Activated CD8-positive, alpha-beta memory T cell treated with anti-CD3 and anti-CD28 coated beads, Interleukin-2, amount 50 U/mL, for 24 hours (primary cell): Measurements from ENCODE around the gene SMAD3.

Source experiments
- DNase-seq: peaks from one replicate; pipeline ENCODE4 v3.0.0-alpha.2; 2020; ENCODE audit errors: extremely low read depth

Gene SMAD3

GRCh38 chr15:67096546-67097294 is 31.3 kb downstream of the SMAD3 start:
- DNase-seq = no peak

- no peak for DNase-seq
Measured at GRCh38 chr15:67097424-67097823, 32.0 kb downstream of the SMAD3 start.

- DNase-seq = no peak
Measured at GRCh38 chr15:67097930-67098740, 32.7 kb downstream of the SMAD3 start.

DNA sequence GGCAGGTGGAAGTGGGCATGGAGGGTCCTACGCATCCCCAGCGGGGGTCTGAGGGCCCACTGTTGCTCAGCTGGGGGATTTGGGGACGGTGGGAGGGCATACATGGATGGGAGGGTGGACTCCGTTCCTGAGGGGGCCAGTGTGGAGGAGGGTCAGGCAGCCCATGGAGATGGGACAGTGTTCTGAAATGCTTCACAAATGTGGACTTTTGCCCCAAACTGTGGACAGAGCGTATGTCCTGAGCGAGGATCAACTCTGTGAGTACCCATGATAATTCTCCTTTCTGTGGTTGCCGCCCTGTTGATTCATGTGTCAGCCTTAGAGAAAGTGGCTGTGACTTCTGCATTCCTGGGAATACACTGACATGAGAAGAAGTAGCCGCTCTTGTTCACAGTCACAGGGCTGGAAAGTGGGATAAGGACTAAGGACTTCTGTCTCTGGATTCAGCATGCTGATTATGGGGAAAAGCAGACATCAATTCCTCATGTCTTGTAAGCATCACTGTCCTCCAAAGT is 33.4 kb downstream of the SMAD3 start:
- DNase-seq = no peak

DNA sequence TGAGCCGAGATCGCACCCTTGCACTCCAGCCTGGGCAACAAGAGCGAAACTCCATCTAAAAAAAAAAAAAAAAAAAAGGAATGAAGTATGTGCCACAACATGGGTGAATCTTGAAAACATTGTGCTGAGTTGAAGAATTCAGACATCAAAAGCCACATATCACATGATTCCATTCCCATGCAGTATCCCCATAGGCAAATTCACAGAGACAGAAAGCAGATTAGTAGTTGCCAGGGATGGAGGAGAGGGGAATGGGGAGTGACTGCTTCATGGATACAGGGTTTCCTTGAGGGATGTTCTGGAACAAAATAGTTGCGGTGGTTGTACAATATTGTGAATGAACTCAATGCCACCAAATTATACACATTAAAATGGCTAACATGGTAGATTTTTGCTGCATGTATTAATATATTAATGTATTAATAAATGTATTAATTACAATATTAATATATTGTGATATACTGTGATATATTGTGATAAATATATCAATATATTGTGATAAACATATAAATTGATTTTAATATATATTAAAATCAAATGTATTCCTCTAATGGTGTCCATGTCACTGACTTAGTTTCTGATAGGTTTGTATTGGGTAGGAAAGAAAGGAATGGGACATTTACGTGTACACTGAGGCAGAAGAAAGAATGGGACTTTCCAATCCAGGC is 34.9 kb downstream of the SMAD3 start:
- DNase-seq = no peak

- no peak for DNase-seq
Measured at GRCh38 chr15:67100801-67101581, 35.6 kb downstream of the SMAD3 start.

DNA sequence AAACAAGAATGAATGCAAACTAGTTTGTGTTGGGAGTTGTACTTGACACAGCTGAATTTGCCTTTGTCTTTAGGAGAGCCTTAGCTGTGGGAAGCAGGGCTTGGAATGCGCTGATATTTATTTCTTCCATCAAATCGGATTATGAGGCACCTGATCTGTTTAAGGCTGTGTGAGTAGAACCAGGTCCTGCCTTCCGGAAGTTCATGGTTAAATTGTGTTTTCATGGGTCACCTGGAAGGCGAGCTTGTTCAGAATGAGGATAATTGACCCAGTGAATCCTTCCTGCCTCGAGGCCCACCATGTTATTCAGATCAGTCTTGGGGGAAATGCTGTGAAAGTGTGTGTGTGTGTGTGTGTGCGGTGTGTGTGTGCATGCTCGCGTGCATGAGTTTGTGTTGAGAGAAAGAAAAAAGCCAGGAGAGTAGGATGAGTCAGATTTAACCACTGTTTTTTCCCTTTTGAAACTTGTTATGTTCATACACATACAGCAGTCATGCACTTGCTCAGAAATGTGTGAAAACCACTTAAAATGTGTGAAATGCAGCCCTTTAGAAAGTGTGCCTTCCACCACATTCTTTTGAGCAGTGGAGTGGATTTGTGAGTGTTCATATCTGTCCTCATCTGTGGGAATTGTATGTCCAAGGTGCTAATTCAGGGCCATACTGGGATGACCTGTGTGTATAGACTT is 36.7 kb downstream of the SMAD3 start:
- no peak for DNase-seq

DNA sequence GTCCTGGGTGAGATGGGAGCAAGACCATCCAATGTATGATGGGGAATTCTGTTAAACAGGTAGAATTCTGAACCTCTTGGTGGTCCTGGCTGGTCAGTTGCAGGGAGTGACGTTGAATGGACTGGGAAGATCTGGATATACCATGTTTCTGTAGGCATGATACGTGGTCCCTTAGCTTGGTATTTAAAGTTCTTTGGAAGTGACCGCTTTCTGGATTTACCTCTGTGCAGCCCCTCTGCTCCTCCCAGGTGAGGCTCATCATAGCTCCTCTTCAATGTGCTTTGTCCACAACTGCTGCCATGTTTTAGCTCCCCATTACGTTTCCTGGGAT is 37.2 kb downstream of the SMAD3 start:
- no peak for DNase-seq

- no peak for DNase-seq
Measured at GRCh38 chr15:67103021-67103420, 37.6 kb downstream of the SMAD3 start.

GRCh38 chr15:67103432-67103831 is 38.0 kb downstream of the SMAD3 start:
- DNase-seq = no peak

DNA sequence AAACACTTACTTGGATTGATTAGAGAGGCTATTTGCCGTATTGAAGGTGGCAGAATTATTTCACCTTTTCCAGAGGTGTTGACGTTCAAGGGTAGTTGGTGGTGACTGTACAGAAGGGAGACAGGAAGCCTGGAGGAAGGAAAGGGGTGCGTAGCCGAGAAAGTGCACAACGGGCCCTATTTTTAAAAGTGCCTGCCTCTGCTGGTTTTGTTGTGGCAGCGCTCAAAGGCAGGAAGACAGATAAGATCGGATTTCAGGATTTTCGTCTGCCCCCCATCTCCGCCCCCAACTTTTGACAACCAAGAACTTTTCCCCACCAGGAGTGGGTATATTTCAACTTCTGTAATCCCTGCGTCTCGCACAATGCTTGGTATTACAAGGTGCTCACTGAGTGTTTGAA is 38.5 kb downstream of the SMAD3 start:
- no peak for DNase-seq

DNA sequence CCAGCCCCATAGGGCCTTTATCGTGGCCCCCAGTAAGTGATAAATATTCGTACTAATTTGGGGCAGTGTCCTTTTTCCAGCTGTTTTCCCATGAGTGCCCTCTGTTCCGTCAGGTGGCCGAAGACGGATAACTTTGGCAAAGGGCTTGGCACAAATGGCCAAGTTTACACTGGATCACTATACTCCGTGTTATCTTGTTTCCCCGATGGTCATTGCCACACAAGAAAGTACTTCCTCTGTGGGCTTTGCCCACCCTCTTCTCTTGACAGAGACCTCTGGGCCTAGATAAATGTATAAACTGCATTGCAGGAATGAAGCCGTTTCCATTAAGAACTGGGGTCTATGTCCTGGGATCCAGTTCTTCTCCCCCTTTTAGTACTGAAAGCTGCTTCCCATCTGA is 39.1 kb downstream of the SMAD3 start:
- DNase-seq = no peak

DNA sequence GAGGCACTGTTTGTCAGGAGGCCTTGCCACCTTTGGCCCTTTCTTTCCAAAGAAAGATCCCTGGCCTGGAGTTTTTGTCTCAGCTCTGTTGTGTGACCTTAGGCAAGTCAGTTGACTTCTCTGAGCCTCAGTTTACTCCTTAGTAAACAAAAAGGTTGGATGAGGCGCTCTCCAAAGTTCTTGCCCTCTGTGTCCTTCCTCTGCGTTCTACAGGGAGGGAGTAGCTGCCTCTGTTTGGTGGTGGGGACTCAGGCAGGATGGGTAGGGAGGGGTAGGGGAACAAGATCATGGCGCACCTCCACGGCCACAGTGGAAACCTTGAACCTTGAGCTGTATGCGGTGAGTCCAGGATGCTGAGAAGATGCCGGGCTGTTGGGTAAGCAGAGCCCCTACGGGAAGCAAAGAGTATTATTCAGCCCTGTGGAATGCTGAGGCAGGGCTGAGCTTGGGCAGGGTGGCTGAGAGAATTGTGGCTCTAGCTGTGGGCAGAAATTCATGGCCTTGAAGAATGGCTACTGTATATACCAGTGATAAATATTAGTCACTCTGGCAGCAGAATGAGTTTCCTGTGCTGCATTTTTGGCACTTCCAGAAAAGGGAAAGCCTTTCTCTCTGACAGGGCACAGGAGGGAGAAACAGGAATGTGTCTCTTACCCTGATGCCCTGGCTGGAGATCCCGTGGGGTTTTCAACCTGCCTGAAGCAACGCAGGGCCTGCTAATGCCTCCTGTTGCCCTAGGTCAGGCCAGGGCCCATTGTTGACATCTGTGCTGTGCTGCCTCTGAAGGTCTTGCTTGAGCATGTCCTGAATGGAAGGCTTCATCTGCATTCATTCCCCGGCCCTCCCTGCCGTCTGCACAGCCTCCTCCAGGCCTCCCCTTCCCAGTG is 39.9 kb downstream of the SMAD3 start:
- DNase-seq = no peak

GRCh38 chr15:67105991-67106763 is 40.8 kb downstream of the SMAD3 start:
- DNase-seq = no peak

GRCh38 chr15:67106764-67107013 is 41.3 kb downstream of the SMAD3 start:
- no peak for DNase-seq

GRCh38 chr15:67107014-67107812 is 41.8 kb downstream of the SMAD3 start:
- DNase-seq = no peak

DNA sequence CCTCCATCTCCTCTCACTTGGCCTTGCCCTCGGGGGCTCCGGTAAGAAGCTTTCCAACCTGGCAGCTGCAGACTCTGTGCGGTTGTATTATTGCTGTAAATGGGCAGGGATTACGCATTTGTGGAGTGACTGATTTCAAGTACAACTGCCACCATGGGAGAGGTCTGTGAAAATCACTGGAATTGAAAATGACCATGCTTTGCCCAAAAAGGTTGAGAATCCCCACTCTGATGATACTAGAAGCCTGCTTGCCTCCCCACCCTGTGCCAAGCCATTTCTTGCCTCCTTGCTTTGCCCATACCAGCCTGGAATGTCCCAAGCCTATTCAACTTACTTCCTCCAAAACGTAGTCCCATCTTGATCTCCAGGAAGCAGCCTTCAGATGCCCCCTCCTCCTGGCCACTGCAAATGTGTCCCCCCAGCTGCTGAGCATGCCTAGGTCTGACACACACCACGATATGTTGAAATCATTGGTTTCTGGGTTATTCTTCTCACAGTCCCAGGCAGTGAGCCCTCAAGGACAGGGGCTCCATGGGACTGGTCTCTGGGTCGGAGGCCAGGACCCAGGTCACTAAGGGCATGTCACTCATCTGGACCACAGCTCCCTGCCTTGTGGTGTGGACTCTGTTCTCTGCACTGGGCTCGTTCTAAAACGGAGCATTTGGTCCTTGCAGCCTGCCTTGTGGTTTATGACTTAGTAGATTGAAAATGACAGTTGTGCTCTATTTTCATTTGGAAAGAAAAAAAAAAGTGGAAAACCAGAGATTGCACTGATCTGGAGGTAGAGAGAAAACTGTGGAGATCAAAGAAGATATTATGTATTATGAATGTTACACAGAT is 42.9 kb downstream of the SMAD3 start:
- no peak for DNase-seq
